OCI-LY1 (cell line): Measurements from ENCODE around the gene MYO3B.

Experiments used
- CTCF ChIP-seq: fragments of 200-600 bp; sonication (generic), shearing (Covaris generic); IDR thresholded peaks from 2 replicates; pipeline ENCODE4 v1.5.1; 2017; ENCODE audit warnings: mild to moderate bottlenecking, antibody characterized with exemption, low read length, moderate library complexity, mixed read lengths
- EZH2 ChIP-seq: fragments of 200-600 bp; sonication (generic), shearing (Covaris generic); IDR thresholded peaks from 2 replicates; pipeline ENCODE4 v1.8.0; 2017; ENCODE audit warnings: borderline replicate concordance, mixed run types, mild to moderate bottlenecking, antibody characterized with exemption, low read length, moderate library complexity, mixed read lengths

GRCh38 chr2:170291474-170291873 is 113.5 kb downstream of the MYO3B start:
- TF ChIP-seq CTCF (no peak), EZH2 (no peak)
